Effector CD4-positive, alpha-beta T cell (primary cell): ENCODE measurements around the gene RBMS3.
"Not testable (repeated sequence)": the region's sequence is repeated elsewhere in the genome, so short reads cannot be mapped to it uniquely, and the experiment has no call there.

Experiments used
- DNase-seq: peaks from one replicate; pipeline ENCODE4 v3.0.0-alpha.2; 2020

Gene RBMS3

DNA sequence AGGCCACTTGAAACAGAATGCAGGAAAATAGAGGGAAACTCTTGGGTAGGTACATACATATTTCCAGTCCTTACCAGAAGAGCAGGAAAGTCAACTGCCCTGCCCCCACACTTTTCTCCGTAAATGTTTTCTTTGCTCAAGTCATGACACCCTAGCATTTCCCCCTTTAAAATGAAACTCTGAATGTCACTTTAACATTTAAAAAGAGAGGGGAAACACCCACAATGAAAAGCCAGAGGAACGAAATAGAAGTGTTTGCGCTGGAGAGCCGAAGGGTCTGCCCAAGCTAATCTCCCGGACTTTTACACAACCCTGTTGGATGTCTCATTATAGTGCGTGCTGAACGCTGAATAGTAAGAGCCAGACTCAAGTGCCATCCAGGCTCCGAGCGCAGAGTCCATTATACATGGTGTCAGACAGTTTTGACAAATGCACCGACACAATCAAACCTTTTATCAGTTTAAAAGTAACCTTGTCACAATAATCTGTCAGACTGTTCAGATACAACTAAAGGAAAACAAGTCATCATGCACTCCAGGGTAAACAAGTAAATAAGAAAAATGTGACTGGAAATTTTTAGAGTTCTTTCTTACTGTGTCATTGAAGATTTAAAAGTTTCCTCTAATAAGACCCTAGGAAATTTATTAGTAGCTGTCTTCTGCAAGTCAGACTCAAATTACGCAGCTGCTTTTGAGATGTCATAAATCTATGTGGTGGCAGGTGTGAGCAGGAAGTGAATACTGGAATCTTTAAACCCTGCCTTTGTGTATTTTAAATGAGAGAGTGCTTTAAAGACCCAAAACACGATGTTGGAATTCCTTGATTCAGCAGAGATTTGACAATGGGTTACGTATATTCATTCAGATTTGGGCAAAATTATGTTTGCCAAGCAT is 159.8 kb downstream of the RBMS3 start:
- no peak for DNase-seq

DNA sequence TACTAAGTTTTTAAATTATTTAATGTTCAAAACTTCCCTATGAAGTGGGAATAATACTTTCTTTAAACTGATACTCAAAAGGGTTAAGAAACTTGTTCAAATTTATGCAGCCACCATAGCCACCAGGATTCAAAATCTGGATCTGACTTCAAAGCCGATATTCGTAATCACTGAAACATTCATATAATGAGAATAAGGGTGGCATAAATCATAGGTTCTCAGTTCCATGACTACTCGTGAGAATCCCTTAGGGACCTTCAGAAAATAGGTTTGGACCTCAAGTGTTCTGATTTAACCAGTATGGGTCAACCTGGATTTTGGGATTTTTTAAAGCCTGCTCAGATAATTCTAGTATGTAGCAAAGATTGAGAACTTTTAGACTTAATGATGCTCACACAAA is 160.6 kb downstream of the RBMS3 start:
- DNase-seq: no peak

DNA sequence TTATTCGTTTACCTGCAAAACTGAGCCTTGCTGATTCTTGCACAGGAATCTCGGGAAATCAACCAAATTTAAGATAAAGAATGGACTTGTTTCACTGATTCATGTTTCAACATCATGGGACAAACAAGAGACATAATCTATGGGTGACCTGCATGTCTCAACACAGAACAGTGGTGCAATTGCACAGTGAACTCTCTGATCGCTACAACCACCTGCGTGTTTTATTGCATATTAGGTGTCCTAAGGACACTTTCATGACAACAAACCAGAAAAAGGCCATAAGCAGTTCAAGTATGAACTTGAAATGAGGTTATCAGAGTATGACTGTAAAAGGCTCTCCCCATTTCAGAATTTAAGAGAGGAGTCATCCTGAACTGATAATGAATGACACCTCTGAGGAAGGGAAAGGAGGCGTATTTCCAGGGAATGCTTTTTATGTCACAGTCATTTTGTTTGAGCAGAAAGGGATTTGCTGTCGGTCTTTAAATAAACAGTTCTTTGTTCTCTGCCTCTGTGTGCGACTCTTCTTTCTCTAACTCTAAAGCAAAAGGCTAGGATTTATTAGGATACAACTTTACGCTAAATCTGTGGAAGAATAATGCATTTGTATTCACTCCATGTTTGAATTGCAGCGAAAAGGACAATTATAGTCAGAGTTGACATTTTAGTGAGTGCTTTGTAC is 167.2 kb downstream of the RBMS3 start:
- DNase-seq: no peak

DNA sequence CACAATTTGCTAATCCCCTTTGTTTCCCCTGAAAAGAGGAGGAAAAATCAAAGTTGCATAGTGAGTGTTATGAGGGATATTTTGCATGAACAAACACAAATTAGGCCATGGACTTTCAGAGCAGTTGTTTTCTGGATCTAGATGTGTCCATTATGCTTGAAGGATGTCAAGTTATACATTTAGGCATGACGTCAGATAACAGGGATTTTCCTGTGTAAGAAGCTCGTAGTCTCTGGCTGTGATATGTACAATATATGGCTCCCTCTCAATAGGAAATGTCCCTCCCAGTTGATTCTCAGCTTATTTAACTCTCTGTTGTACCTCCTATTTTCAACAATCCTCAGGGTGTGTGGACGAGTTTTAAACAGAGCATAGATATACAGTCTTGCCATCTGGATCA is 171.0 kb downstream of the RBMS3 start:
- no peak for DNase-seq

DNA sequence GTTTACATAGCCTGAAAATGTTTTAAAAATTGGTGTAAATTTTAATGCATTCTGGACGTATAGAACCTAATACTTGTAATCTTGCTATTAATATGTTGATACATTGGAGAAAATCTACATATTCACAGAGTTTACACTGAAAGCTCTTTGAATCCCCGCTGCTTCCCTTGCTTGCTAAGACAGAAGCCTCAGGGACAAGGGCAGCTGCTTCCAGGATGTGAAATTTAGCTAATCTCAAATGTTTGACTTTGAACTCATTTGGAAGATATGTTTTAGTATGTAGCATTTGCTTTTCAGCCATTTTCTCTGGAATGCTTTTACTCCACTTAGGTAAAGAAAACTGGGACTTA is 172.0 kb downstream of the RBMS3 start:
- DNase-seq: no peak

DNA sequence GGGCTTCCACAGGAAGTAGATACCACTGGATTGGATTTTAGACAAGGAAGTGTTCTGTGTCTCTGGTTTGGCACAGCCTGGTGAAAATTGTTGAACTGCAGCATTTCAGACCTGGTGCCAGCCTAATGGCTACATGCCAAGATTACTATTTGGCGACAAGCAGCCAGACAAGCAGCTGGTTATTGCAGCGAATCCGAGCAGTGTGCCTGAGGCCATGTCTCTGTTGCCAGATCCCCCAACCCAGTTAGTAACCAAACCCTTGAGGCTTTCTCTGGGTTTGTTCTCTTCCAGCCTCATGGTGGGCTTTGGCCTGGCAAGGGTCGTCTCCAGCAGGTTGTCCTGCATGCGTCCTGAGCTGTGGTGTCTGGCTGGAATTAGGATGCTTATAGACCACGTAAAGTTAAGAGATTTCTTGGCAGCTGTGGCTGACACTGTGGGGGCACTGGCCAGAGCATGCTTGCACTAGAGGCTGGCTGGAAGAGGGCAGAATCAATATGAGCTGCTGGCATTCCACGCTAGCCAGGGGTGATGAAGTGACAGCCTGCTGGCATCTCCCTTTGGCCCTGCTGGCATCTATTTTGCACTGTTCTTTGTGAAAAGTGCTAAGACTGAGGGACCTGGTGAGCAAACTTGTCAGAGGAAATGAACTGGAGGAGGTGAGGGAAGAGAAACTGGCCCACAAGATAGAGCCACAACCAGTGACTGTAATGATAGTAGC is 172.6 kb downstream of the RBMS3 start:
- no peak for DNase-seq

DNA sequence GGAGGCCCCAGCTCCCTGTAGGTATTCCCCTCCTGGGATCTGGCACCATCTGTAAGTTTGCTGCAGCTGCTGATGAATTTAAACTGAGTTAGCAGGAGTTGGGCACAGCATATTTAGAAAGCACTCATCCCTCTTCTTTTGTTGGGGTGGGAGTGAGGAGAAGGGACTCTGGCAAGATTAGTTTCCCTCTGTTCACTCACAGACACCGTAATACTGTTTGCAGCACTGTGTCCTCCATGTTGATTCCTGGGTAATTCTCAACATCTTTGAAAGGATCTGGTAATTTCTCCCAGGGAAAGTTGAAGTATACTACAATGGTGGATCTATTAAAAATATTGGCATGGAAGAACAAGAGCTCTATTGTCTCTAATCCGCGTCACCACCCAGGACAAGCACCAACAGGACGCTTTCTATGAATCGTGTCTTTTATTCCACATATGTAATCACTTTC is 173.3 kb downstream of the RBMS3 start:
- no peak for DNase-seq

DNA sequence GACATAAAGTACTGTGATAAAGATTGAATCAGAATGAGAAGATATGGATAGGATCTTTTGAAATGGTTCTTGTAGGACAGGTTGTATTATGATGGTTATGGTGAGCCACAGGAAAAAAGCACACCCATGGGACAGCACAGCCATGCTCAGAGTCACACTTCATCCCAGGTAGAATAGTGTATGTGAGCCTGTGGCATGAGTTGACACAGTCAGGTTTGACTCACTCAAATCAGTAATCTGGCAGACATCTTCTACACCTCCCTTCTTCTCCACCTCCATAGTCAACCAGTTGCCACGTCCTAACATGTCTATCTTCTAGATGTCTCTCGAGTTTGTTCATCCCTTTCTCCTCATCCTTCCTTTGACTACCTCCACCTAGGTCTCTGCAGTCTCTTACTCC is 176.0 kb downstream of the RBMS3 start:
- DNase-seq: no peak

DNA sequence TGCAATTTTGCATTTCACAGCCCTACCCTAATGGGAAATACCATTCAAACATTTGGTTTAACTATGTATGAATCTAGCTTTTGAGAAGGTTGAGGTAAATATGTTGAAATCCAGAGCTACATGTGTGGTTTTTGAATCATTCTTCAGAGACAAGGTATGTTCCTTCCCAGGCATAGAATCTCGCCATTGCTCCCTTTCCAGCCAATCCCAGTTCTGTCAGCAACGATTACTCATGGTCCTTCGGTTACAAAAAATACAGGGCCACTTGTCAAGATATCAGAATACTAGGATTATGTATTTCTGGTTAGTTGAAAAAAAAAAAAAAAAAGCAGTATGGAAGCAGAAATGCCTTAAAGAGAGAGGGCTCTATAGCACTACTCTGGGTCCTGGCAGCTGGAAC is 182.4 kb downstream of the RBMS3 start:
- DNase-seq: no peak

DNA sequence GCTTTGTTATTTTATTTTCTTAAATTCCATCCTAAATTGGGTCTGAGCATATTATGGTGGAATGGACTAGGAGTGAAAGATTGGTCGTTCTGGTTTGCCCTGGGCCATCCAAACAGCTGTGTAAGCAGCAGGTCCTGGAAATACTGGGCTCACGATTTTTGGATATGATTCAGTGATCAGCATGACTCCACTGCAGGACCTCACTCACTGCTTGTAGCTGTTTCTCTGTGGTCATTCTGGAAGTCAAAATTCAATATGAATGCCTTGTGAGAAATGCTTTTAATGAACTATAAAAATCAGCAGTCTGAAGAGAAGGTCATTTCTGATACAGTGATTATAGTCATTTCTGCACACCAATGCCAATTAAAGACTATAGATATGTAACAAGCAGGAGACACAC is 185.0 kb downstream of the RBMS3 start:
- no peak for DNase-seq

DNA sequence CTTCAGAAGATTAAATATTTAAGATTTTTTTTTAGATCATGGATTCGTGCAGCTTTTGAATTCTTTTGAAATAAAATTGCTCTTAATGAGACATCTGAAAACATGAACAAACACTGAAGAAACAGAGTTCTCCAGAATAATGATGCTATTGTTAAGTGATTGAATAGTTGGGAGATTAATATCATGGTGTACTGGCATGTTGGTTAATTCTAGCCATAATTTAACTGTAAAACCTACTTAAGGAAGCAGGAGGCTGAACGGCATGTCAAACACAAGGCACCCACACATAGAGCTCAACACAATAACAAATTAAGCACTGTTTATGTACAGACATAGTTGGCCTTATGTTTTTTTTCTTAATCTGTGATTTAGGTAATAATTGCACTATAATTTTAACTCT is 185.6 kb downstream of the RBMS3 start:
- DNase-seq: no peak

DNA sequence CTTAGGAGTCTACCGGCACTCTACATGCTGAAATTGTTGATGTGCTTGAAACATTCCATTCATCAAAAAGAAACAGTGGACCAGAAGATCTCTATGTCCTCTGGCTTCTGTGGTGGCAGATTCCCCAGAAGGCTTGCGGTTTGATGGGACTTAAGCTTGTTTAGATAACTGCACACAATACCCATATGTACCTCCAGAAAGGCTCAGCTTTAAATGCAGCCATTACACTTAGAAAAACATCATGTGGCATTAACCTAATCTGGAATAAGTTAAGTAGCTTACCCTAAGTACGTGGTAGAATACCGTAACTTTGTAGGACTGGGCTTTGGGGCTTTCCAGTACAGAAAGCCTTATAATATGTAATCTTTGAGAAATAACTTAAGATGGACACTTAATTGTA is 187.3 kb downstream of the RBMS3 start:
- DNase-seq: no peak

DNA sequence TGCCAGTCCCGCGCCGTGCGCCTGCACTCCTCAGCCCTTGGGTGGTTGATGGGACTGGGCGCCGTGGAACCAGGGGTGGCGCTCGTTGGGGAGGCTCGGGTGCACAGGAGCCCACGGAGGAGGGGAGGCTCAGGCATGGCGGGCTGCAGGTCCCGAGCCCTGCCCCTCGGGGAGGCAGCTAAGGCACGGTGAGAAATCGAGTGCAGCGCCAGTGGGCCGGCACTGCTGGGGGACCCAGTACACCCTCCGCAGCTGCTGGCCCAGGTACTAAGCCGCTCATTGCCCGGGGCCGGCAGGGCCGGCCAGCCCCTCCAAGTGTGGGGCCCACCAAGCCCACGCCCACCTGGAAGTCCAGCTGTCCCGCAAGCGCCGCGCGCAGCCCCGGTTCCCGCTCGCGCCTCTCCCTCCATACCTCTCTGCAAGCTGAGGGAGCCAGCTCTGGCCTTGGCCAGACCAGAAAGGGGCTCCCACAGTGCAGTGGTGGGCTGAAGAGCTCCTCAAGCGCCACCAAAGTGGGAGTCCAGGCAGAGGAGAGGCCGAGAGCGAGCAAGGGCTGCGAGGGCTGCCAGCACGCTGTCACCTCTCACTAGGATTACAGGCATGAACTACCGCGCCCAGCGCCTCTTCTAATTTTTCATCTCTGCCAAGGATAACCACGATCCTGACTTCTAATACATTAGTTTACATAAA is 192.8 kb downstream of the RBMS3 start:
- DNase-seq: not testable (repeated sequence)

DNA sequence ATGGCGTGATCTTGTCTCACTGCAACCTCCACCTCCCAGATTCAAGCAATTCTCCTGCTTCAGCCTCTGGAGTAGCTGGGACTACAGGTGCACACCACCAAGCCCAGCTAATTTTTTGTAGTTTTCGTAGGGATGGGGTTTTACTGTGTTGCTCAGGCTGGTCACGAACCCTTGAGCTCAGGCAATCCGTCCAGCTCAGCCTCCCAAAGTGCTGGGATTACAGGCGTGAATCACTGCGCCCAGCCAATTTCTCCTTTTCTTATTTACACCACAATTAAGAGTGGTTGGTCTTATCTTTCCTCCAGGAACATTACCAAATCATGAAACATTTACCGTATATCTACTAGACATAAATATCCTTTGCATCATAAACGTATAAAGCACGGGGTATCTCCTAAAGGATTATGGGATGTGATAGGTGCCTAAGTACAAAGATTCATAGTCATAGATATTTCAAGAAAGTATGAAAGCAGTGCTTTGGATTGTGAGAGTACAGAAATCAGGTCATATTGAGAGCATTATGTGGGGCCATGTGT is 194.5 kb downstream of the RBMS3 start:
- no peak for DNase-seq

DNA sequence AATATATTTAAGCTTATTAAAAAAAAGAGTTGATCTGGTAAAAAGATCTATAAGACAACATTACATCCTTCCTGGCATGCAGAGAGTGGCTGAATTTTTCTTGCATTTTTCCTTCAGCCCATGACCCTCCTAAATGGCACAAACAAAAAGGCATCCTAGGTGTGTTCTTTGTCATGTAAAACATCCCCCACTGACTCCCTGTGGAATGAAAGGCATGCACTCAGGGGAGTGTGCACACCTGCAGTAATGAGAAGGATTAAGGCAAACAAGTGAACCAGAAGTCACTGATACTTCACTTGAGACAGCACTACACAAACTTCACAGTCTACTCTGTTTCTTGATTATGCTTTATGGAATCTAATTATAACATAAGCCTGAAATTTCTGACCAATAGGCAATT is 195.0 kb downstream of the RBMS3 start:
- no peak for DNase-seq

DNA sequence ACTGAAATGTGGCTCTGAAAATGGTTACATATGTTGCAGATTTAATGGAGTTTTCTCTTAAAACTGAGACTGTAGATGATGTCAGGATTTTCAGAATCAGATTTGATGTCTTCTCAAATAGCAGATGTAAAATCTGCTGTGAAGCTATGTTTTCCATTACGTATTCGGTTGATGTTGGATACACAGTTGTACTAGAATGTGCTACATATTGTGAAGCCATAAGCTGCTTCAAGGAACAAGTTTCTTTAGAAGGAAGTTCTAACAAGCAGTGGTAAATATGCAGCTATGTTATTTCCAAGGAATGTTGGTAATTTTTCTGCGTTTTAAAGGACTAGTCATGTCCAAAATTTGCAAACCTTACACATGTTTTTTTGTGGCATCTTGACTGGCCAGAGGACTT is 197.7 kb downstream of the RBMS3 start:
- DNase-seq: no peak

DNA sequence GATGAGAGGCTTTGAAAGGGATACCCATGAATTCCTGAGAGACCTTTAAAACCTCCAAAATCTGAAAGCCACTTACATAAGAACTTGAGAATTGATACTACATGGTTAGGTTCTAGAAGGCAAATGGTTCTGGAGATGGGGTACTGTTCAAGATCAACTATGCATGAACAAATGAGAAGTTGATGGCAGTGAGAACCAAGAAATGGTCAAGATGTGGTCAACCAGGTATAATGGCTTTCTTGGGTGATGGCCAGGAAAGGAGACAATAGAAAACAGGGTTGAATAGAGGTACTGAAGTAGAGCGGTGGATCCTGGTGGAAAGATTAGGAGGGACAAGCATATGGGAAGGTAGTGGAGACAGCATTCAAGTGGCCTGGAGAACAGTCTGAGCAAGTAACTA is 200.4 kb downstream of the RBMS3 start:
- no peak for DNase-seq

DNA sequence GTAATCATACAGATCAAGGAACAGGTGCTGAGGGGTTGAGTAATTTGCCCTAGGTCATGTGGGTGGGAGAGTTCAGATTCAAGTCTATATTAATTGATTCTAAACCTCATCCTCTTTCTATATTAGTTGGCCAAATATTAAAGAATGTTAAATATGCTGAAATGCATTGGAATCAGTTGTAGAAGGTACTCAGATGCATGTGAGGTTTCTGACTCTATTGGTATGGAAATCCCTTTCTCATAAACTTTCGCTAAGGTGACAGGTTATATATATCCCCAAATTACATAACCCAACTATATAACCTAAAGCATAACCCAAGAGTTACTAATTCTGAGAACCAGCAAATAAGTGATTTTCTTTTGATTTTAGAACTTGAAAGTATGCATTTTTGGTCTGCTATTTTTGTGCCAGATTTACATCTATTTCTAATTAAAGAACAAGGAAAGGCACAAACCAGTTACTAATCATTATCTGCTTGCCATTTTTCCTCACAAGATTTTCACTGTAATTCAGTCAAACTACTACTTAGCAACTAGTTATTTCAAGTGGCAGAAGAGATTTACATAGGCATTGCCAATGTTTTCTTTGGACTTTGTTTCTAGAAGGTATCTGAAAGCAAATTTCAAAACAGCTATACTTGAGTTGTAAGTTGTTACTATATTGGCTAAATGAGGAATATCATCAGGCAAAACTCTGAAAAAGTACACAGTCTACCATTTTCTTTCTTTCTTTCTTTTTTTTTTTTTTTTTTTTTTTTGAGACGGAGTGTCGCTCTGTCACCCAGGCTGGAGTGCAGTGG is 201.3 kb downstream of the RBMS3 start:
- DNase-seq: no peak

DNA sequence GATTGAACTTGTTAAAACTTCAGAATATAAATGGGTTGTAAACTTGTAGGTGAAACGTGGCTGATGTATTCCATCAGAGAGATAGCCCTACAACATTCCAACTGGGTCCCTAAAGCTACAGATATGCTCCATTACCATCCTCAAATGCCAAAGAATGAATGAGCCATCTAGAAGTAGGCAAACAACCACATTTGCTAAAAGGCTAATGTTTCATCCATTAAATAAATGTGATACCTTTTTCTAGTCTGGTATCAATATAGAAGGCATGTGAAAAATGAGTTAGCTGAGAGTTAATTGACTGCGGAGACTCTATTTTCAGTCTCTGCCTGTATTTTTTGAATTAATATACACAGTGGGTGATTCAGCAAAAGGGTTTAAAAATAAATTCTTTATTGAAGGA is 203.8 kb downstream of the RBMS3 start:
- no peak for DNase-seq

DNA sequence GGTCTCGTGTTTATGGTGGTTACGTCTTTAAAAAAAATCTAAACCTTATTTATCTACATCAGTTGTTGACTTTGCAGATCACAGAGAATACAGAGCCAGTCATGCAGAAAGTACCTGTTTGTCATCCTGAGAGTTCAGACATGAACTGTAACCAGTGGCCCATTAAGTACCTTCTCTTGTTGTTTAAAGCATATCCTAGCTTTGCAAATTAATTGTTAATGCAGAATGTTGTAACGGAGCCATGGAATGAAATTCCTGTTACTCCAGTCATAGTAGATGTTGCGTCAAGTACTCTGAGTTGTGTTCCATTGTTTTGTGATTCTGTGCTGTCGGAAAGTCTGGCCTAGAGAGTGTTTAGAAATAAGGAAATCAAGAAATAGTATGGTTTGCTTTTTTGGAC is 205.2 kb downstream of the RBMS3 start:
- DNase-seq: no peak

DNA sequence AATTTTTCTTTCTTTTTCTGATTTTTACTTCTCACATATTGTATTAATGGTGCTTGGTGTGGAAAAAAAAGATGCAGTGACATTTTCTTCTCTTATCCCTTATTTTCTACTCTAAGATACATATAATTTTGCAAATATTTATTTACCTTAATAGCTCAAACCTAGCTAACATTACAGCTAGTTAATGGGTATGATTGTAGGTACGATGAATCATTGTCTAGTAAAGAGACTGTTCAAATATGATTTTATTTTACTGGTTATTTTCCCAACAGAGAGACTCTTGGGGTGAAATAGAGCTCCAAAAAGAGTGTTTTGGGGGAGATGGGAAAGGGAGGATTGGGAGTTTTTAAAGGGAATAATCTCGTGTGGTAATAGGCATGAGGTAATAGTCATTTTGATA is 206.0 kb downstream of the RBMS3 start:
- DNase-seq: no peak

DNA sequence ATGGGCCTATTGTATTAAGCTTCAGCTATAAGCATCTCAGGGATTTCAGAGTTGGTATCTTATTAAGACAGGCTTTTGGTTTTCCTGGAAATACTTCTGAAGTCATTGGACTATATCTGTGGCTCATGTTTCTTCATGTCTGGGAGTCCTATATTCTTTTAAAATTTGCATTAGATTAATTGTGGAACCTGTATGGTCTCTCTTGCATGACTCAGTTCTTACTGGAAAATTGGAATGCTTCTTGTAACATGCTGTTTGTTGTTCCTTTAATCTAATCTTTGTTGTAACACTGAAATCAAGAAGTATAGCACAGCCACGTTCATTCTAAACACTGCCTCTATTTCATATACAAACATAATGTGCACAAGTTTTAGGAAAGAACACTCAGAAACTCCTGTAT is 208.1 kb downstream of the RBMS3 start:
- no peak for DNase-seq
